Activated CD8-positive, alpha-beta memory T cell treated with anti-CD3 and anti-CD28 coated beads, Interleukin-2, amount 10 ng/mL, durations not matched to agents 7 days and 5 days (primary cell): Measurements from ENCODE around the gene MGAT5B. TPM values are rescaled to one million over a fixed set of nuclear protein-coding genes. Genes with fewer than 3 reads are reported as not detected.

Source experiments
- ATAC-seq: fragments of 150-1000 bp; cut with Tn5 transposase; one replicate; pipeline ENCODE4 v1.10.0; 2021; ENCODE audit warnings: moderate library complexity
- CTCF ChIA-PET: fragments of 350-600 bp; sonication (Branson Sonifier 250); formaldehyde crosslinking; loops from one replicate; lab custom pipeline; 2021; ENCODE audit warnings: antibody characterized with exemption; lab: Charles Lee
- DNase-seq: peaks from one replicate; pipeline ENCODE4 v3.0.0-alpha.2; 2020
- H3K27ac Mint-ChIP-seq: one replicate; pipeline ENCODE4 v1.8.0; 2021; ENCODE audit warnings: mild to moderate bottlenecking, mixed read lengths
- H3K27me3 Mint-ChIP-seq: one replicate; pipeline ENCODE4 v1.8.0; 2021; ENCODE audit warnings: mixed read lengths
- H3K36me3 Mint-ChIP-seq: one replicate; pipeline ENCODE4 v1.8.0; 2021; ENCODE audit warnings: mild to moderate bottlenecking, mixed read lengths
- H3K4me1 Mint-ChIP-seq: one replicate; pipeline ENCODE4 v1.8.0; 2021; ENCODE audit warnings: mixed read lengths
- H3K4me3 Mint-ChIP-seq: one replicate; pipeline ENCODE4 v1.8.0; 2021; ENCODE audit warnings: mild to moderate bottlenecking, moderate library complexity, mixed read lengths
- H3K9me3 Mint-ChIP-seq: one replicate; pipeline ENCODE4 v1.8.0; 2022; ENCODE audit warnings: low read depth, mixed read lengths
- total RNA-seq, 2 experiments: library from RNA; stranded (reverse); gene quantifications; one replicate each; pipeline ENCODE4 v1.2.3, GENCODE V29; 2021

Gene MGAT5B
- total RNA-seq, 2 experiments from 2014 or later: 0.18 to 0.68 TPM

- CTCF ChIA-PET: no interaction called here
- no peak overlapping the region for H3K27ac Mint-ChIP-seq
- no peak overlapping the region for H3K4me3 Mint-ChIP-seq
- ATAC-seq (no peak), DNase-seq (no peak)
- no peaks in the 10 kb centered on the region for H3K36me3 Mint-ChIP-seq
- no peaks in the 10 kb centered on the region for H3K9me3 Mint-ChIP-seq
- no peaks in the 10 kb centered on the region for H3K27me3 Mint-ChIP-seq
- no peaks in the 10 kb centered on the region for H3K4me1 Mint-ChIP-seq
These were observed 66.5 kb downstream of the MGAT5B start for GRCh38 chr17:76934561-76935320.

- no peak for ATAC-seq
- H3K27ac Mint-ChIP-seq: no peak overlapping the region
These were observed 67.1 kb downstream of the MGAT5B start for GRCh38 chr17:76935331-76935730.

GRCh38 chr17:76937238-76937637 is 69.0 kb downstream of the MGAT5B start:
- Mint-ChIP-seq H3K4me3 (no peak overlapping the region), H3K4me1 (no peaks in the 10 kb centered on the region), H3K27me3 (no peaks in the 10 kb centered on the region), H3K27ac (no peak overlapping the region), H3K9me3 (no peaks in the 10 kb centered on the region), H3K36me3 (no peaks in the 10 kb centered on the region)
- CTCF ChIA-PET: no interaction called here
- ATAC-seq: no peak
- DNase-seq: no peak

More at GRCh38 chr17:76935331-76935730, 67.1 kb downstream of the MGAT5B start:
- DNase-seq: no peak
- Mint-ChIP-seq H3K36me3 (no peaks in the 10 kb centered on the region), H3K4me3 (no peak overlapping the region), H3K27me3 (no peaks in the 10 kb centered on the region), H3K9me3 (no peaks in the 10 kb centered on the region), H3K4me1 (no peaks in the 10 kb centered on the region)
- CTCF ChIA-PET: no interaction called here

GRCh38 chr17:76938009-76938408 is 69.8 kb downstream of the MGAT5B start:
- no peaks in the 10 kb centered on the region for H3K27me3 Mint-ChIP-seq
- no peak overlapping the region for H3K4me3 Mint-ChIP-seq
- ATAC-seq: no peak
- CTCF ChIA-PET: no interaction called here
- no peaks in the 10 kb centered on the region for H3K4me1 Mint-ChIP-seq
- H3K36me3 Mint-ChIP-seq: no peaks in the 10 kb centered on the region
- DNase-seq: no peak
- no peaks in the 10 kb centered on the region for H3K9me3 Mint-ChIP-seq
- H3K27ac Mint-ChIP-seq: no peak overlapping the region

GRCh38 chr17:76940295-76940694 is 72.1 kb downstream of the MGAT5B start:
- DNase-seq (no peak), ATAC-seq (no peak)
- no peak overlapping the region for H3K4me3 Mint-ChIP-seq
- no peaks in the 10 kb centered on the region for H3K9me3 Mint-ChIP-seq
- no peak overlapping the region for H3K27ac Mint-ChIP-seq
- H3K36me3 Mint-ChIP-seq: no peaks in the 10 kb centered on the region
- no peaks in the 10 kb centered on the region for H3K27me3 Mint-ChIP-seq
- CTCF ChIA-PET: no interaction called here
- H3K4me1 Mint-ChIP-seq: no peaks in the 10 kb centered on the region

- CTCF ChIA-PET: no interaction called here
These were observed 72.6 kb downstream of the MGAT5B start for GRCh38 chr17:76940738-76941350.

GRCh38 chr17:76943202-76943601 is 75.0 kb downstream of the MGAT5B start:
- DNase-seq (no peak), ATAC-seq (no peak)
- no peak overlapping the region for H3K4me3 Mint-ChIP-seq
- no peaks in the 10 kb centered on the region for H3K9me3 Mint-ChIP-seq
- H3K4me1 Mint-ChIP-seq: no peaks in the 10 kb centered on the region
- no peak overlapping the region for H3K27ac Mint-ChIP-seq
- CTCF ChIA-PET: no interaction called here
- H3K36me3 Mint-ChIP-seq: no peaks in the 10 kb centered on the region
- no peaks in the 10 kb centered on the region for H3K27me3 Mint-ChIP-seq

More at GRCh38 chr17:76940738-76941350, 72.6 kb downstream of the MGAT5B start:
- Mint-ChIP-seq H3K4me3 (no peak overlapping the region), H3K27me3 (no peaks in the 10 kb centered on the region), H3K27ac (no peak overlapping the region), H3K4me1 (no peaks in the 10 kb centered on the region), H3K36me3 (no peaks in the 10 kb centered on the region), H3K9me3 (no peaks in the 10 kb centered on the region)
- ATAC-seq (no peak), DNase-seq (no peak)

- no peaks in the 10 kb centered on the region for H3K27me3 Mint-ChIP-seq
- H3K9me3 Mint-ChIP-seq: no peaks in the 10 kb centered on the region
- no peak overlapping the region for H3K27ac Mint-ChIP-seq
- no peak overlapping the region for H3K4me3 Mint-ChIP-seq
- H3K36me3 Mint-ChIP-seq: no peaks in the 10 kb centered on the region
- ATAC-seq (no peak), DNase-seq (no peak)
- CTCF ChIA-PET: no interaction called here
- H3K4me1 Mint-ChIP-seq: no peaks in the 10 kb centered on the region
These were observed 75.6 kb downstream of the MGAT5B start for GRCh38 chr17:76943781-76944213.

GRCh38 chr17:76944477-76944876 is 76.3 kb downstream of the MGAT5B start:
- Mint-ChIP-seq H3K27me3 (no peaks in the 10 kb centered on the region), H3K27ac (no peak overlapping the region), H3K36me3 (no peaks in the 10 kb centered on the region), H3K9me3 (no peaks in the 10 kb centered on the region), H3K4me1 (no peaks in the 10 kb centered on the region), H3K4me3 (no peak overlapping the region)
- DNase-seq: no peak
- CTCF ChIA-PET: no interaction called here
- ATAC-seq: no peak

GRCh38 chr17:76946111-76946771 is 78.0 kb downstream of the MGAT5B start:
- no peak for DNase-seq
- H3K27ac Mint-ChIP-seq: no peak overlapping the region
- H3K36me3 Mint-ChIP-seq: no peaks in the 10 kb centered on the region
- no peak overlapping the region for H3K4me3 Mint-ChIP-seq
- H3K27me3 Mint-ChIP-seq: no peaks in the 10 kb centered on the region
- no peak for ATAC-seq
- no peaks in the 10 kb centered on the region for H3K9me3 Mint-ChIP-seq
- H3K4me1 Mint-ChIP-seq: no peaks in the 10 kb centered on the region
- CTCF ChIA-PET: no interaction called here

GRCh38 chr17:76946772-76947135 is 78.5 kb downstream of the MGAT5B start:
- Mint-ChIP-seq H3K27me3 (no peaks in the 10 kb centered on the region), H3K4me1 (no peaks in the 10 kb centered on the region)
- CTCF ChIA-PET: no interaction called here

GRCh38 chr17:76947309-76947708 is 79.1 kb downstream of the MGAT5B start:
- Mint-ChIP-seq H3K4me3 (no peak overlapping the region), H3K9me3 (no peaks in the 10 kb centered on the region), H3K36me3 (no peaks in the 10 kb centered on the region), H3K4me1 (no peaks in the 10 kb centered on the region), H3K27ac (no peak overlapping the region), H3K27me3 (no peaks in the 10 kb centered on the region)
- CTCF ChIA-PET: no interaction called here
- ATAC-seq (no peak), DNase-seq (no peak)

More at GRCh38 chr17:76946772-76947135, 78.5 kb downstream of the MGAT5B start:
- Mint-ChIP-seq H3K27ac (no peak overlapping the region), H3K9me3 (no peaks in the 10 kb centered on the region), H3K4me3 (no peak overlapping the region), H3K36me3 (no peaks in the 10 kb centered on the region)
- ATAC-seq (no peak), DNase-seq (no peak)

GRCh38 chr17:76947771-76948170 is 79.6 kb downstream of the MGAT5B start:
- Mint-ChIP-seq H3K4me3 (no peak overlapping the region), H3K4me1 (no peaks in the 10 kb centered on the region), H3K9me3 (no peaks in the 10 kb centered on the region), H3K27ac (no peak overlapping the region), H3K36me3 (no peaks in the 10 kb centered on the region), H3K27me3 (no peaks in the 10 kb centered on the region)
- CTCF ChIA-PET: no interaction called here
- ATAC-seq: peak; percentile 16
- no peak for DNase-seq

- peak; percentile 30 for ATAC-seq
- Mint-ChIP-seq H3K4me3 (no peak overlapping the region), H3K9me3 (no peaks in the 10 kb centered on the region), H3K36me3 (no peaks in the 10 kb centered on the region), H3K27ac (no peak overlapping the region), H3K27me3 (no peaks in the 10 kb centered on the region), H3K4me1 (no peaks in the 10 kb centered on the region)
- CTCF ChIA-PET: no interaction called here
- DNase-seq: no peak
These were observed 80.1 kb downstream of the MGAT5B start for GRCh38 chr17:76948301-76948700.
